GM12801 (cell line): ENCODE results near the gene TXK.

Source experiments
- TF ChIP-seq, protein P1 (sequence below): IDR thresholded peaks from one replicate; pipeline ENCODE4 v1.5.1; 2011; ENCODE audit warnings: control low read depth; ENCODE audit not compliant: insufficient read length; ENCODE audit errors: extremely low read depth

Gene TXK

DNA sequence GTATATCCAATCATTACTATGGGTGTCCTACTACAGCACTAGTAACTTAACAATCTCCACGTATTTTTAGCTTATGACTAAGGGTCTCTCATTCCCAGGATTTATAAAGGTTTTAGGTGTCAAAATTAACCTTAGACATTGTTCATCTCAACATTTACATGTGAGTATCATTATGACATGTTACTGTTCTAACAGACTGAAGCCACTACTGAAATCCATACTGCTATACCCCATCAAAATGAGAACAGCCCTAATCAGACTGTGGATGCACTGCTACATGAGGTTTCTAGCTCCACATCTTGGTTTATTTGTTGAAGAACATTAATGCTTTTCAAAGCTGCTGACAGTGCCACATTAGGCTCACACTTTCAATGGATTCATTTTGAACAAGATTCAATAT lies 35.6 kb upstream of the TXK start:
- TF ChIP-seq, protein P1, sequence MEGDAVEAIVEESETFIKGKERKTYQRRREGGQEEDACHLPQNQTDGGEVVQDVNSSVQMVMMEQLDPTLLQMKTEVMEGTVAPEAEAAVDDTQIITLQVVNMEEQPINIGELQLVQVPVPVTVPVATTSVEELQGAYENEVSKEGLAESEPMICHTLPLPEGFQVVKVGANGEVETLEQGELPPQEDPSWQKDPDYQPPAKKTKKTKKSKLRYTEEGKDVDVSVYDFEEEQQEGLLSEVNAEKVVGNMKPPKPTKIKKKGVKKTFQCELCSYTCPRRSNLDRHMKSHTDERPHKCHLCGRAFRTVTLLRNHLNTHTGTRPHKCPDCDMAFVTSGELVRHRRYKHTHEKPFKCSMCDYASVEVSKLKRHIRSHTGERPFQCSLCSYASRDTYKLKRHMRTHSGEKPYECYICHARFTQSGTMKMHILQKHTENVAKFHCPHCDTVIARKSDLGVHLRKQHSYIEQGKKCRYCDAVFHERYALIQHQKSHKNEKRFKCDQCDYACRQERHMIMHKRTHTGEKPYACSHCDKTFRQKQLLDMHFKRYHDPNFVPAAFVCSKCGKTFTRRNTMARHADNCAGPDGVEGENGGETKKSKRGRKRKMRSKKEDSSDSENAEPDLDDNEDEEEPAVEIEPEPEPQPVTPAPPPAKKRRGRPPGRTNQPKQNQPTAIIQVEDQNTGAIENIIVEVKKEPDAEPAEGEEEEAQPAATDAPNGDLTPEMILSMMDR = no peak

DNA sequence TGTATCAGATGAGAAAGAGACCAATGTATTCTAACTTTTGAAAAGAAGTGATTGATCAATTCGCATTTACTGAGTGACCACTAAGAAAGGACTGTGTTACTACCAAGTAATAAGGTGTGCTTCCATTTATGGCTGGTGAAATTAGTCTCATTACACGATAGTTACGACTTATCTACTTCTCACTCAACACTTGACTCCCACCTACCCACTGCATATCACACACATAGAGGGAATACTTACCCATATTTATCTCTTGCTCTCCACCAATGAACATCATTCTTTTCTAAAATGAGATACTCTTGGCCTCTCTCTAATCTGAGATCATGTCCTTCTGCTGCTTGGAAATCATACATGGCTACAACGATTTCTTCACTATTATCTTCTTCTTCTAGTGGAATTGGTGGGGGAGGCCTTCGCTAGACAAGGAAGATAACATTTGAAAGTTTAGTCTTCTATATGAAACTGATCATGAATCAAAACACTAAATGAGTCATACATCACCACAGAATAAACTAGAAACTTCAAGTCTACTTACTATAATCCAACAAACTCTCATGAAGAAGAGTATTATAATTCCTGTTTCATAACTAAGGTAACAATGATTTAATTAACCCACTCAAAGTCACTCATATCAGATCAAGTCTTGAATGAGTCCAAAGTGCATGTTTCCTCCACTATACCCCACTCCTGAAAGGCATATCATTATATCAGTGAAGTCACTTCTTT lies 33.7 kb upstream of the TXK start:
- TF ChIP-seq, protein P1 = no peak

- TF ChIP-seq, protein P1 = no peak
Measured at GRCh38 chr4:48163746-48164145, 29.7 kb upstream of the TXK start.

DNA sequence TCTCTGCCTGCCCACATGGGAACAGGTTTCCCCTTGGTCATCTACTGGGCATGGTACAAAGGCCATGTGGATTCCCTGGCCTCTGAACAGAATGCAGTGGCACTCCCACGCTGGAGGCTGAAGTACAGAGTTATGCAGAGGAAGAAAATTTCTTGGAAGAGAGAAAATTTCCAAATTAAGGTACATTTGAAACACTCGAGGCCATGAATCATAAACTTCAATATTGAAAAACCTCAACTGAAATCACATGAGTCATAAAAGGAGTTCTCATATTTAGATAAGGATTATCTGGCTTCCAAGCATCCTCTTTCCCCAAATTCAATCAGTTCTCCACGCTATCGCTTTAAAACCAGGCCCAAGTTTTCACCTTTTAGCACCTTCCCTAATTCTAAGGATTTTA lies 28.1 kb upstream of the TXK start:
- TF ChIP-seq, protein P1 = no peak

DNA sequence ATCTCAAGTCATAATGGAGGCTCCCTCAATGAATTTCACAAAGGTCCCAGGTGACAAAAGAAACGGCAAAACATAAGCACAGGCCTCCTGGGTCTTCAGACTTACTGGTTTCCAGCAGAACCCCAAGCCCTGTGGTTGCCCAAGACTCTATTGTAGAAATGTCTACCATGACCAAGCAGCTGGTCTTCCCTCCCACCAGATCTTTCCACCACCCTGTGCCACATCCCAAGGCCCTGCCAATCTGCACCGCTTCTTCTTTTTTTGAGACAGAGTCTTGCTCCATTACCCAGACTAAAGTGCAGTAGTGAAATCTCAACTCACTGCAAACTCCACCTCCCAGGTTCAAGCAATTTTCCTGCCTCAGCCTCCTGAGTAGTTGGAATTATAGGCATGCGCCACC lies 23.2 kb upstream of the TXK start:
- TF ChIP-seq, protein P1 = no peak

DNA sequence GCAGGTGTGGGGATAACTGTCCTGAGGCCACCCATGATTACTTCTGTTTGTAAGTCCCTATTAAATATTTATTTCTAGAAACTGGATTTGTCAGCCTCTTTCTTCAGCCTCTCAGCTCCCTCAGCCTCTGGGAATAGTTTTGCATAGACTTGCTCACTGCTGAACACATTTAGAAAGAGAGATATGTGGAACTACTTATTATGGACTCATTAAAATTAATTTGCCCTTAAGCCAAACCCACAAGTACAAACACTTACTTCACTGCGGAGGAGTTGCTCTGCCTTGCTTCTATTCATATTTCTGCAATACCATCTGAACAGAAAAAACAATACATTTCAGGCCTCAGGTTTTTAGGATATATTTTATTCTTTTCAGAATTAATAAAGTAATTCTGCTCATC lies 22.4 kb upstream of the TXK start:
- TF ChIP-seq, protein P1 = no peak

DNA sequence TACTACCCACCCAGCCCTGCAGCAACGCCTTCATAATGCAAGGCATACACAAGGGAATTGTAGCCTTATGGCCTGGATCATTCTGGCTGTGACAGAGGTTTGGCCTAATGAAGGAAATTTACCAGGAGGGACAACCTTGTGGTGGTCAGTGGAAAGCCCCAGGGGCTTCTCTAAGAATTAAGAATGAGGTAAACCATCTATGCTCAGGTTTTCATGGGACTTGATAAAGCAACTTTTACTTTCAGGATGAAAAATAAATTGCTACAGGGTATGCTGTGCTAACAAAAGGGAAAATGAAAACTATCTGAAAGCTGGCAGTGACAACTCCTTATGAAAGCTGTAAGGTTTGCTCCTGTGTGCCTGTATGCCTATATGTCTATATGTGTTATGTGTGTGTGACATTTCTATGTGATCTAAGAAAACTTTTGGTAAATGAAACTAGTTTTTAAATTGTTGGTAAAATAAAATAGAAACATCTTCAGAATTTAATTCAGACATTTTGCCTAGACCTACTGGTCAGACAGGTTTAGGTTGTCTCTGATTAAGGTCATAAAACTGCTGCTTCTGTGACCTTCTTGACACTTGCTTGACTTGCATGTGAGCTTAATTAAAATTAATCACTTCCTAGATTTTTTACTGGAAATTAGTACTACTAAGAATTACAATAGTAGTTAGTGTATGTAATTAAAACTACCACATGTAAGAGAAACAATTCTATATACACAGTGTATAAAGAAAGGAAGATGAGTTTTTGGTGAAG lies 19.9 kb upstream of the TXK start:
- TF ChIP-seq, protein P1 = no peak
